ENCODE measurements around the gene KLHDC7A.

KLHDC7A gene

DNA sequence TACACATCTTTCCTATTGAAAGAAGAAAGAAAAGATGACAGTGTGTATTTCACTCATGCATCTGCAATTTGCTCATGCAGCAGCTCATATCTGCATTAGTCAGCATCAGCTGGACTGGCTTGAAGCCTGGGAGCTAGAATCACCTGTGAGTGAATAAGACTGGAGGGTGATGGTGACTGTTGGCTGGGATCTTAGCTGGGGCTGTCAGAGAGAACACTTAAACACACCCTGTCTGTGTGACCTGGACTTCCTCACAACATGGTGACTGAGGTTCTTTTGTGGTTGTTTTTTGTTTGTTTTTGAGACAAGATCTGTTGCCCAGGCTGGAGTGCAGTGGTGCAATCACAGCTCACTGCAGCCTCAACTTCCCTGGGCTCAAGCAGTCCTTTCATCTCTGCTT lies 24.9 kb downstream of the KLHDC7A start:
- H3K4me3 ChIP-seq (ENCODE audit: low read depth, low read length): no peak overlapping the region
- no peak overlapping the region for H3K27ac ChIP-seq
- in situ Hi-C loops (cut with HindIII; ENCODE audit: low pct_ligation_motif_present, low sequenced_read_pairs): no loop called here
- DNase-seq: no peak
- TF ChIP-seq, protein P1, sequence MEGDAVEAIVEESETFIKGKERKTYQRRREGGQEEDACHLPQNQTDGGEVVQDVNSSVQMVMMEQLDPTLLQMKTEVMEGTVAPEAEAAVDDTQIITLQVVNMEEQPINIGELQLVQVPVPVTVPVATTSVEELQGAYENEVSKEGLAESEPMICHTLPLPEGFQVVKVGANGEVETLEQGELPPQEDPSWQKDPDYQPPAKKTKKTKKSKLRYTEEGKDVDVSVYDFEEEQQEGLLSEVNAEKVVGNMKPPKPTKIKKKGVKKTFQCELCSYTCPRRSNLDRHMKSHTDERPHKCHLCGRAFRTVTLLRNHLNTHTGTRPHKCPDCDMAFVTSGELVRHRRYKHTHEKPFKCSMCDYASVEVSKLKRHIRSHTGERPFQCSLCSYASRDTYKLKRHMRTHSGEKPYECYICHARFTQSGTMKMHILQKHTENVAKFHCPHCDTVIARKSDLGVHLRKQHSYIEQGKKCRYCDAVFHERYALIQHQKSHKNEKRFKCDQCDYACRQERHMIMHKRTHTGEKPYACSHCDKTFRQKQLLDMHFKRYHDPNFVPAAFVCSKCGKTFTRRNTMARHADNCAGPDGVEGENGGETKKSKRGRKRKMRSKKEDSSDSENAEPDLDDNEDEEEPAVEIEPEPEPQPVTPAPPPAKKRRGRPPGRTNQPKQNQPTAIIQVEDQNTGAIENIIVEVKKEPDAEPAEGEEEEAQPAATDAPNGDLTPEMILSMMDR (IDR thresholded peaks at IDR 0.05; ENCODE audit: low read depth, low read length, missing control alignments): no peak
- H3K27me3 ChIP-seq (replicated peaks): no peaks in the 10 kb centered on the region
- H3K36me3 ChIP-seq (replicated peaks): no peaks in the 10 kb centered on the region

DNA sequence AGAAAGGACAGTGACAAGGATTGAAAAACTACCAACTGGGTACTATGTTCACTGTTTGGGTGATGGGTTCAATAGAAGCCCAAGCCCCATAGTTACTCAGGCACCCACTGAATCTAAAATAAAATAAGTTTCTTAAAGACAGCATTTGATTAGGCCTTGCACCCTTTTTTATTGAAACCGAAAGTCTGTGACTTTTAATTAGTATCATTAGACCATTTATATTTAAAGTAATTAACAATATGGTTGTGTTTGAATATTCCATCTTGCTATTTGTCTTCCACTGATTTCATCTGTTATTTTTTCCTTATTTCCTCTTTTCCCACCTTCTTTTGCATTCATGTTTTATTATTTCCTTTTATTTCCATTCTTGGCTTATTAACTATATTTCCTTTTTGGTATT lies 27.4 kb downstream of the KLHDC7A start:
- in situ Hi-C loops (cut with HindIII; ENCODE audit: low pct_ligation_motif_present, low sequenced_read_pairs): no loop called here
- Histone ChIP-seq H3K36me3 (replicated peaks) (no peaks in the 10 kb centered on the region), H3K27me3 (replicated peaks) (no peaks in the 10 kb centered on the region), H3K4me3 (ENCODE audit: low read depth, low read length) (no peak overlapping the region), H3K27ac (no peak overlapping the region)
- no peak for DNase-seq
- TF ChIP-seq, protein P1 (IDR thresholded peaks at IDR 0.05; ENCODE audit: low read depth, low read length, missing control alignments): no peak

DNA sequence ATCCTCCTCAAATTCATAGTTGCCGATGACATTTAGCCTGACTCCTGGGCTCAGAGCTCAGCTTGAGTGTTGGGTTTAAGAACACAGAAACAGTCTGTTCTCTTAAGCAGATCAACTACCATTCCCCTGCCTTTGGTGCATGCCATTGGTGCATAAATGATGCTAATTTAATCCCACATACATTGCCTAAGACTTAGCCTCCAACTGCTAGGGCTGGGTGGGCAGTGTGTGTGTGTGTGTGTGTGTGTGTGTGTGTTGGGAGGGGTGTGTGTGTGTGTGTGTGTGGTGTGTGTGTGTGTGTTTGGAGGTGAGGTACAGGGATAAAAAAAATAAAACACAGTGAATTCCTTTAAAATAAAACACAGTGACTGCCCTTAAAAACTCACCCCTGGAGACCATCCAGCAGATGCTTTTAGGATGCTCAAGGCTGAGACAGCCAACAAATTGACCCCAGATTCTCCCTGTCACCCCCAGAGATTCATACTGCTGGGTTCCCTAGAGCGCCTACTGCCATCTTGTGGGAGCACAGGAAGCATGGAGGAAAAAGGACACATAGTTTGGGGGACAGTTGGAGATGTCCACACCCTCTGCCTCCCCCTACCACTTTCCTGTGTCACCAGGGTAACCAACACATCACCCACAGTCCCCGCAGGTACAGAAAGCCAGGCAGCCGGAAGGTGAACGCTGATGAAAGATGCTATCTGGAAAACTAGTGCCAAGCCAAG lies 30.6 kb downstream of the KLHDC7A start:
- Histone ChIP-seq H3K4me3 (ENCODE audit: low read depth, low read length) (no peak overlapping the region), H3K27me3 (replicated peaks) (no peaks in the 10 kb centered on the region), H3K27ac (no peak overlapping the region), H3K36me3 (replicated peaks) (no peaks in the 10 kb centered on the region)
- in situ Hi-C loops (cut with HindIII; ENCODE audit: low pct_ligation_motif_present, low sequenced_read_pairs): no loop called here
- no peak for DNase-seq
- TF ChIP-seq, protein P1 (IDR thresholded peaks at IDR 0.05; ENCODE audit: low read depth, low read length, missing control alignments): no peak

DNA sequence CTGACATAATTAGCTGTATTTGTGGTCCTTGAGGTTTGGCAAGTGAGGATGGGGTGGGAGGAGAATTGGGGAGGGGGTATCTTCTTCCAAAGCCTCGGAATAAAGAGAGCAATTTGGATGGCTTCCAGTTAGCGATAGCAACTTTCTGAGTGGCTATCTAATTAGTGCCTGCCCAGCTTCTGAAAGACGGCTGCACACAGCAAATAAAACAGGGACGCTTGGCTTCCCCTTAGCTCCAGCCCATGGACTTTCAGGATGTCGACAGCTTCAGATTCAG lies 31.1 kb downstream of the KLHDC7A start:
- no peak for DNase-seq
- Histone ChIP-seq H3K27ac (no peak overlapping the region), H3K4me3 (ENCODE audit: low read depth, low read length) (no peak overlapping the region), H3K27me3 (replicated peaks) (no peaks in the 10 kb centered on the region), H3K36me3 (replicated peaks) (no peaks in the 10 kb centered on the region)
- in situ Hi-C loops (cut with HindIII; ENCODE audit: low pct_ligation_motif_present, low sequenced_read_pairs): no loop called here
- TF ChIP-seq, protein P1 (IDR thresholded peaks at IDR 0.05; ENCODE audit: low read depth, low read length, missing control alignments): no peak

DNA sequence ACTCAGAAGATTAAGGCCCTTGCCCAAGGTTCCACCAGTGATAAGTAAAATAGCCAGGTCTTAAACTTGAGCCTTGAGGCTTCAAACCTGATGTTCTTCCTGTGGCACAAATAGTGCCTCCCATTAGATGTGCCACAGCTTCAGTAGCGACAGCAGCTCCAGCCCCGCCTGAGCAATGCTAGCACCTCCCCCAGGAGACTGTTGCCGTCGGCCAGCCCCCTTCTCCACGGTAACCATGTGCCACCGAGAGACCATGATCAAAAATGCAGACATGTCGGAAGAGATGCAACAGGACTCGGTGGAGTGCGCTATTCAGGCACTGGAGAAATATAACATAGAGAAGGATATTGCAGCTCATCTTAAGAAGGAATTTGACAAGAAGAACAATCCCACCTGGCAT lies 32.2 kb downstream of the KLHDC7A start:
- no peak for DNase-seq
- TF ChIP-seq, protein P1 (IDR thresholded peaks at IDR 0.05; ENCODE audit: low read depth, low read length, missing control alignments): no peak
- Histone ChIP-seq H3K27ac (no peak overlapping the region), H3K27me3 (replicated peaks) (no peaks in the 10 kb centered on the region), H3K4me3 (ENCODE audit: low read depth, low read length) (no peak overlapping the region), H3K36me3 (replicated peaks) (no peaks in the 10 kb centered on the region)
- in situ Hi-C loops (cut with HindIII; ENCODE audit: low pct_ligation_motif_present, low sequenced_read_pairs): no loop called here

DNA sequence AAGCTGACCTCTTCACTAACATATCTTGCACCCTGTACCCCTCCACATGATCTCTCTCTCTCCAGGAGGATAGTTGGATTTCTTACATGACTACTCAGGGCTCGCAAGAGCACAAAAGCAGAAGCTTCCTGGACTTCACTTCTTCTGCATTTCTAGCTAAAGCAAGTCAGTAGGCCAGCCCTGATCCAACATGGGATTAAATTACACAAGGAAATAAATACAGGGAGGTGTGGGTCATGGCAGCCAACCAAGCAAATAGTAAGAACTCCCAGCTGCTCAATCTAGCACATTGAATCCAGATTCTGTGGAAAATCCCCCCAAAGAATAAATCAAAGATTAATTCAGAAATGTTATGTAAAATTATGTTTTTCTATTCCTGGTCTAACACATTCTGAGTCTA lies 33.3 kb downstream of the KLHDC7A start:
- no peak for DNase-seq
- H3K36me3 ChIP-seq (replicated peaks): no peaks in the 10 kb centered on the region
- no peak overlapping the region for H3K27ac ChIP-seq
- no peaks in the 10 kb centered on the region for H3K27me3 ChIP-seq (replicated peaks)
- TF ChIP-seq, protein P1 (IDR thresholded peaks at IDR 0.05; ENCODE audit: low read depth, low read length, missing control alignments): no peak
- in situ Hi-C loops (cut with HindIII; ENCODE audit: low pct_ligation_motif_present, low sequenced_read_pairs): no loop called here
- H3K4me3 ChIP-seq (ENCODE audit: low read depth, low read length): no peak overlapping the region
